Measurements from ENCODE around the gene ADAMTS6.
"Not testable (repeated sequence)": the region's sequence is repeated elsewhere in the genome, so short reads cannot be mapped to it uniquely, and the experiment has no call there.

ADAMTS6 gene

DNA sequence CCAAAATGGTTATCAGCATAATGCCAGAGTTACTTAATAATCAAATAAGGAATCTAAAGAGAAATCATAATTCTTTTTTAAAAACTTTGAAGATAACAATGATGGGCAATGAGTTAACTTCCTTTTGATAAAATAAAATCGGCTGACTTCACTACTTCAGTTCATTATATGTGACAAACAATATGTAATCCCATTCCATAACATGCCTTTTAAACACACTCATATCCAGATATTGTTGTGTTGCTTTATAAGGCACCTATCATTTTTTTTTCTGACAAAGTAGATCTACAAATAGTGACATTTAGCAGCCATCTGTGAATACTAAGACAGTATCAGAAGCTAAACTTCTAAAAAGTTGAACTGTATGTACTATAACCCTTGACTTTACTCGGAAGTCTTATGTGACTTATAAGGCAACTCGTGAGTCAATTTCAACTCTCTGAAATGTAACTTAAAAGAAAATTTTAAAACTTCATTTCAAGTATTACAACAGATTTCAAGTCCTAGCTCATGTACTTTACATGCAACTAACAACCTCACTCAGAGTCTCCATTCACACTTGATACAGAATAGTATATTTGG is 7.5 kb downstream of the ADAMTS6 start:
- no peak for FAIRE-seq

DNA sequence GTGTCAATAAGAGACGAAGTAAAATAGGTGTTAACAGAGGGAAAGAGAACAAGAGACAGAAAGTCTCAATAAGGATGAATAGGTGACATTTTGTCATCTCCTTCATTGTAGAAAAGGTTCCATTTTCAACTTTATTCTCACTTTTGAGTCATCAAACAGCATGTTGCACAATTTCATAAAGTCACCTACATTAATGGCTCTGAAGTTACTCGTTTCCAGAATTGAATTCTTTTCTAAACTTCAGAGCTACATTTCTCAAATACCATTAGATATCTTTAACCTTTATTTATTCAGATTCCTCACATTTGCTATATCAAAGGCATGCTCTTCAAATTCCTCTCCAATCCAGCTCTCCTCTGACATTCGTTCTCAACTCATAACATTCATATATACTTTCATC is 13.1 kb downstream of the ADAMTS6 start:
- FAIRE-seq: no peak

DNA sequence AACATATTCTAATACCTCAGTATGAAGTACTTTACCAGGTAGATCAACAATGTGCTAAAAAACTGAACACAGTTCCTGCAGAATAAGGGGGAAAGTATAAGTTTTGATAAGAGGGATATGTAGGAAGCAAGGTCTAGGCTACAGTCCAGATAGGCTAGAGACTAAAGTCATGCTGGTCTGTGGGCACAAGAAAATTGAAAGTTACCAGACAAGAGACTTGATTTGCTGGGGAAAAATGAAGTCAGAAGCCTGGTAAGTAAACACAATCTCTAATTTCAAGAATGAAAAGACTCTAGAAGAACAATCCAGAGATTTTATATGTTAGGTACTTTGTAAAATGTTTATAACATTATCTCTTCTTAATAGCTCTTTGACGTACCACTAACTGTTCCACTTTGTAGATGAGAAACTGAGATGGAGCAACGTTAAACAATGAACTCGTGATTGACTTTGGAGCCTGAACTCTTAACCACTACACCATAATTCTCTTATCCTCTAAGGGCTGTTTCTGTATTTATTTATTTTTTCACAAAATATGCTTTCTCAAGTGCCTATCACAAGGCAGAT is 19.5 kb downstream of the ADAMTS6 start:
- FAIRE-seq: no peak

DNA sequence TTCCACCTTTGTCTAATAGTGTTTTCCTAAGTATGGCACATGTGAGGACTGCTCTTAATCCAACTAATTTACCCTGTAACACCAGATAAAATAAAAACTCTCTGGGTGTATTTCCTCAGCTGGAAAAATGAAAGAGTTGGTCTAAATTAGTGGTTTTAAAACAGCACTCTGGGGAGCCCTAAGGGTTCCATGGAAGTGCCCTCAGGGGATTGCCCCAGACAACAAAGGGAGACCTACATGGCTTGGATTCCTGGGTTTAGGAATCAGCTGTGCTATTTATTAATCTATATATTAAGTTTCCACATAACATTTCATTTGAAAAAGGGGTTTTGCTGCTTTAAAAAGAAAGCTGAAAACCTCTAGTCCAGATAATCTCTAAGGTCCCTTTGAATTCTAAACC is 20.2 kb downstream of the ADAMTS6 start:
- no peak for FAIRE-seq

DNA sequence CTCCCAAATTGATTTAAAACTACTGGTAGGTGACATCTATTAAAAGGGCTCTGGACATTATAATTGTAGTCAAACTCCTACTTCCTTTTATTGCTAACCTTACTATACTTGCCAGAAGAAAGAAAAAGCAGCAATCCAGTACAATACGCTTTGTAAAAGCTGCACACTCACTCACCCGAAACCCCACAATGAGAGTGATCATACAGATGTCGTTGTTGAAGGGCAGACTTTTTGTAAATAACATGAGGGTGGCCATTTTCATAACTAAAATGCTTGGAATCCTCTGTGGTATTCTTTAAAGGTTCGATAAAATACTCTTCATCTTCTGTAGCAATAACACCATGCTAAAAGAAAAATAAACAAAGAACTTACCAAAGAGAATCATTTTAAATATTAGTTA is 21.7 kb downstream of the ADAMTS6 start:
- FAIRE-seq: no peak

DNA sequence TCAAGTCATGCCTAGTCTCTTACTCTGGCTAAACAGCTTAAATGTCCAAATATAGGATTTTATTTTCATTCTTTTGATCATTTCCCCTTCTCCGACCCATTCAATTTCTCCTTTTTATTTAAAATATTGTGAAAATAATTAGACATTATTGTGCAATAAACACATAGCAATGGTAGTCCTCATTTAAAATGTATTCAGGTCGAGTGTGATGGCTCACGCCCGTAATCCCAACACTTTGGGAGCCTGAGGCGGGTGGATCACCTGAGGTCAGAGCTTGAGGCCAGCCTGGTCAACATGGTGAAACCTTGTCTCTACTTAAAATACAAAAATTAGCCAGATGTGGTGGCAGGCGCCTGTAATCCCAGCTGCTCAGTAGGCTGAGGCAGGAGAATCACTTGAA is 26.7 kb downstream of the ADAMTS6 start:
- no peak for FAIRE-seq

DNA sequence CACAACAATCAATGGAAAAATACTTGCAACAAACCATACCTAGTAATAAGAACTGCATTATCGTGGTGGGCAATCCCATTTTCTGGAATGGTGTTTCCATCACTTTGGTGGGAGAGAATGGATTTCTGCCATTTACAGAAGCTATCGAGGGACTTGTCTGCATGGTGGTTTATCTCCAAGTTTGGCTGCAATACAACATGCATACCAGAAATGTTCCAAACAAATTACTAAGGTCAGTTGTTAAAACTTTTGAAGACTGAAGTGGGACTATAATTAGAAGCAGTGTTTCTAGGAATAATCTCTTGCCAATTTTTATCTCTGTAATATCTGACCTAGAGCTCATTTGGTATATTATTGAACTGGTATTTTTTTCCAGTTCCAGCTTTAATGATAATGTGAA is 30.3 kb downstream of the ADAMTS6 start:
- FAIRE-seq: no peak

DNA sequence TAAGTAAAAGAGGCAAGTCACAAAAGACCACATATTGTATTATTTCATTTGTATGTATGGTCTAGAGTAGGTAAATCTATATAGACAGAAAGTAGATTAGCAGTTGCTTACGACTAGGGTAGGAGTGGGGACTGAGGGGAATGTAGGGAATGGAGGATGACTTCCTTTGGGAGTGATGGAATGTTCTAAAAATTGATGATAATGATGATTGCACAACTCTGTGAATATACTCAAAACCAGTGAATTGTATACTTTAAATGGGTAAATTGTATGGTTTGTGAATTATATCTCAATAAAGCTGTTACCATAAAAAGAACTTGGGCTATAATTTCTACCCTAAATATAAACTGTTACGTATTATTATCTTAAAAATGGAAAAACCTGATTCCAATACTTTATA is 35.0 kb downstream of the ADAMTS6 start:
- no peak for FAIRE-seq

DNA sequence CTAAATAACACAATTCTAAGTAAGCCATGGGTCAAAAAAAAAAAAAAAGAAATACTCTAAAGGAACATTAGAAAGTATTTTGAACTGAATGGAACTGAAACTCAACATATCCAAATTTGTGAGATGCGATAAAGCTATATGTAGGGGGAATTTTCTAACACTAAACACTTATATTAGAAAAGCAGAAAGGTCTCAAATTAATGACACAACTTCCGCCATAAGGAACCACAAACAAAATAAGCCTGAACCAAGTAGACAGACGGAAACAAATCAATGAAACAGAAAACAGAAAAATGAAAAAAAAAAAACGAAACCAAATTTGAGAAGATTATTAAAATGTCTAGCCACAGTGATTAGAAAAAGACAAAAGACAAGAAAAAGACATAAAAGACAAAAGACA is 39.9 kb downstream of the ADAMTS6 start:
- no peak for FAIRE-seq

DNA sequence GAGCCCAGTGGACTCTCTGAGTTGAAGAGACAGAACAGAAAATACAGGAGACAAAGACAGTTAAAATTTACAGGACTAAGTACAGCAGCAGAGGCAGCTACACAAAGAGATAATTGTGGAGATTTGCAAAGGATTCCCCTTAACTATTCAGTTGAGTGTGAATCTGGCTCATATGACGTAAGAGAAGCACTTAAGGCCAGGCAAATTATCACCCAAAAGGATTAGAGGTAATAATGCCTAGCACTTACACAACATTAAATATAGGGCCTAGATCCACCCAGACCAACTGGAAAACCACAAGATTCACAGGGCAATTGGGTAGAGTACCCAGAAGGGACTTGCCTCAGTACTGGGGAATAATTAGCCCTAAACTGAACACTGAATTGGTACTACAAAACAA is 41.3 kb downstream of the ADAMTS6 start:
- no peak for FAIRE-seq

DNA sequence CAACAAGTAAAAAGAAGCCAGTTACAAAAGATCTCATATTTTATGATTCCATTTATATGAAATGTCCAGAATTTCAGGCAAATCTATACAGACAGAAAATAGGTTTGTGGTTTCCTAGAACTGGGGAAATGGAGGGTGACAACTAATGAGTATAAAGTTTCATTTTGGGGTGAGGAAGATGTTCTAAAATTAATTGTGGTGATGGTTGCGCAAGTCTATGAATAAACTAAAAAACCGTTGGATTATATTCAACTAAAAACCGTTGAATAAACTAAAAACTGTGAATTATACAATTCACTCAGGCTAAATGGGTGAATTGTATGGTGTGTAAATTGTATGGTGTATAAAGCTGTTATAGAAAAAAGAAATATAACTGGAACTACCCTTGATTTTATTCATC is 47.6 kb downstream of the ADAMTS6 start:
- no peak for FAIRE-seq

DNA sequence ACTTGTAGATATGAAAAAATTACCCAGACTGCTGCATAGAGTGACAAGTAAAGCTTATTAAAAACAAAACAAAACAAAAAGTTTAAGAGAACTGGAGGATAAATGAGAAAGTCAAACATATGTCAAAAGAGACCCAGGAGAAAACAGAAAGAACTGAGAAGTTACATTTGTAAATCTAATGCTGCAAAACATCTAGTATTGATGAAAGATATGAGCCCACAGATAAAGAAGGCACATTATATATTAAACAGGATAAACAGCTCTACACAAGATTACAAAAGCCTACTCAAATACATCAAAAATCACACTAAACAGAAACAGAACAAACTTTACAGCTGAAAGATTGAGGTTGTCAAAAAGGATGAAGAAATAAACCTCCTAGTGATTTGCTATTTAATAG is 55.1 kb downstream of the ADAMTS6 start:
- no peak for FAIRE-seq

DNA sequence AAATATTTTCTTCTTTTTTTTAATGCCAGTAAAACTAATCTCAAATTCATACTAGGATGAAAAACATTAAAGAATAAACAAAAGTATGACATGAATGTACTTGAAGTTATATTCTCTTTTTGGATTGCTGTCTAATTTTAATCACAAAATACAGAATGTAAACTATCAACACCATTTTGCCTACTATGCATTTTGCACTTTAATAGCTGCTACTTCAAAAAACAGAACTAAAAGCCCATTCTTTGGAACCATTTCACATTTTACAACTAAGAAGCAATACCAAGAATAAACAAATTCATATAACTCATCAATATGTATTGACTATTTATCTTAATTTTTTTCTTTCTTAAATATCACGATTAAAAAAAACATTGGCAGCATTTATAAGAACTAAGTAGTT is 58.1 kb downstream of the ADAMTS6 start:
- no peak for FAIRE-seq

DNA sequence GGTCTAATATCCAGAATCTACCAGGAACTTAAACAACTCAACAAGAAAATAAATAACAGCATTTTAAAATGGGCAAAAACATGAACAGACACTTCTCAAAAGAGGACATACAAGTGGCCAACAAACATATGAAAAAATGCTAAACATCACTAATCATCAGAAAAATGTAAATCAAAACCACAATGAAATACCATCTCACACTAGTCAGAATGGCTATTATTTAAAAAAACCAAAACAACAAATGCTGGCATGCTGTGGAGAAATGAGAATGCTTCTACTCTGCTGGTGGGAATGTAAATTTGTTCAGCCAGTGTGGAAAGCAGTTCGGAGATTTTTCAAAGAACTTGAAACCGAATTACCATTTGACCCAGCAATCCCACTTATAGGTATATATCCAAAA is 63.1 kb downstream of the ADAMTS6 start:
- no peak for FAIRE-seq

DNA sequence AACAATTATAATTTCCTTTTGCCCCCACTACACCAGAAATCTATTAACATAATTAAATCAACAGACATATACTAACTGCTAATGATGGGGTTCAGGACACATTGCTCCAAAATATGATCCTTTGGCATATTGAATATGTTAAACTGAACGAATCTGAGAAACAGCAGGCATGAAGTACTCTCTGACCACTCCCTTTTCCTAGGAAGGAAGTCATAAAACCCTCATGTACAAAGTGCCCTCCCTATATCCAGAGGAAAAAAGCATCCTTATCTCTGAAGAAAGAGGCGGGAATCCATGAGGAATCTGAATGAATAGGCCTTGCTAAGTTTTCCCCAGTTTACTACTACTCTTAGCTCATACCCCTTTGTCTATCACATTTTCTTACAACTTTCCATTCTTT is 67.9 kb downstream of the ADAMTS6 start:
- FAIRE-seq: no peak

DNA sequence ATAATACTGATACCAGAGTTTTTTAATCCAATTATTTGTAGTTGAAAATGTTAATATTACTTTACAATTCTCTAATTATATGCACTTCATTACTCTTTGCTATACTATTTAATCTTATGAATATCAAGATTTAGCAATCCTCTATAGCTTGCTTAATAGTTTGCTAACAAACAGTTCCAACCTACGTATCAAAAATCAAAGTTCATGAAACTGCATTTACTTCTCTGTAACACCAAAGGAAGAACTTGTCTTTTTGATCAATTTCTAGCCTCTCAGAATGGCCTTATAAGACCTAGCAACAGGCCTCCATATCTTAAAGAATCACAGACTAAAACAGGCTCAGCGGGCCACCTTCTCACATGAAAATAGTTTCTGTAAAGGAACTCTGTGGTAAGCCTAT is 68.9 kb downstream of the ADAMTS6 start:
- no peak for FAIRE-seq

DNA sequence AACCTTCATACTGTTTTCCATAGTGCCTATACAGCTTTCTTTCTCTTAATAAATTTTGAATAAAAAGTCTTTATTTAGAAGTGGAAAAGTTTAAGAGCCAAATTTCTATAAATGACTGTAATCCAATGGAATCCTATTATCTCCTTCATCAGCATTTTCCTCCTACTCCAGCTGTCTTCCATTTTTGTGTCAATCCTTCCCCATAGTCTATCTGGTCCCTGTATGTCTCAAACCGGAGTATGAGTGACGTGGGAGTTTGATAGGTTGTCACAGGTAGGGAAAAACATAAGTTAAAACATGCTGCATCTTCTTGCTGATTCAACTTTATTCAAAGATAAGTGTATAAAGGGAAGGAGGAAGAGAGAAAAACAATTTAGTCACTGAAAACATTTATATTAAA is 70.4 kb downstream of the ADAMTS6 start:
- FAIRE-seq: no peak

DNA sequence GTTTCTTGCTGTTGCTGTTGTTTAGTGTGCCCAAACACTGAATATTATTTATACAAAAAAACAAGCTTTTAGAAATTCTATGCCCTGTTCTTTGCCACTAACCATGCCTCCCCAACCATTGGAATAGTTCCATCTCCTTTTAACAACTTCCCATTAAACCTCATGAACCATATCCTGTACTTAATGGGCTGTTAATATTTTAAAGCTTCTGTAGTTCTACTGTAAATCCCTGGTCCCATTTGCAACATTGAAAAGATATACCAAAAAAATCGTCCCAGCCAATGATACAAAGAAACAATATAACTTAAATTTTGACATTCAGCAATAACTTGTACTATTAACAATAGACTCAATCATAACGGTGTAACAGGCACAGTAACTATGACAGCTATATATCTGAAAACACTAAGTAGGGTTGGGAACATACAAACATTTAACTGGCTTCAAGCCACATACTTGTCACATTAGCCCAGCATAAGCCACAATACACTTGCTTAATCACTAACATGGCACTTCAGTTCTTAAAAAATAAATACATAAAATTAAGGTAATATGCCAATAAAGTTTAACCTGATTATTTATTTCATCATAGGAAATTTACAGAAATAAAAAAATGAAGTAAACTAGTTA is 86.1 kb downstream of the ADAMTS6 start:
- no peak for FAIRE-seq

DNA sequence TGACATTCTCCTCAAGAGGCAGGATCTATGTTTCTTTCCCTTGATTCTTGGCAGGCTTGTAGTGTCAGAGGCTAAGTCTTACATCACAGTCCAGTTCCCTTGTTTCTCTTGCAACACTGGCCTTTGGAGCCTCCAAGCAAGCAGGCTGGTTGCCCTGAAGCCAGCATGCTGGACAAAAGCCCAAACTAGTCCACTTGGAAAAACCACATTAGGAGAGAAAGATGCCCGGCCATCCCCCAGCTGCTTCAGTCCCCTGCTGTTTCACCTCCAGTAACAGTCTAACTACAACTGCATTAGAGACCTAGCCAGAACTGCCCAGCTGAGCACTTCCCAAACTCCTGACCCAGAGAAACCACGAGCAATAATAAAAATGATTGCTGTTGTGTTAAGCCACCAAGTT is 87.6 kb downstream of the ADAMTS6 start:
- FAIRE-seq: no peak

DNA sequence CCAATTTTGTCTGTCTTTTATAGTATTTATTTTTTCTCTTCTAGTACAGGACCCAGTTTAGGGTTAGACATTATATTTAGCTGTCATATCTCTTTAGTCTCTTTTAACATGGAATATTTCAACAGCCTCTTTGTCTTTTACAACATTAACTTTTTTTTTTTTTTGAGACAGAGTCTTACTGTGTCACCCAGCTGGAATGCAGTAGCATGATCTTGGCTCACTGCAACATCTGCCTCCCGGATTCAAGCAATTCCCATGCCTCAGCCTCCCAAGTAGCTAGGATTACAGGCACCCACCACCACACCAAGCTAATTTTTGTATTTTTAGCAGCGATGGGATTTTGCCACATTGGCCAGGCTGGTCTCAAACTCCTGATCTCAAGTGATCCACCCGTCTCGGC is 90.1 kb downstream of the ADAMTS6 start:
- no peak for FAIRE-seq

DNA sequence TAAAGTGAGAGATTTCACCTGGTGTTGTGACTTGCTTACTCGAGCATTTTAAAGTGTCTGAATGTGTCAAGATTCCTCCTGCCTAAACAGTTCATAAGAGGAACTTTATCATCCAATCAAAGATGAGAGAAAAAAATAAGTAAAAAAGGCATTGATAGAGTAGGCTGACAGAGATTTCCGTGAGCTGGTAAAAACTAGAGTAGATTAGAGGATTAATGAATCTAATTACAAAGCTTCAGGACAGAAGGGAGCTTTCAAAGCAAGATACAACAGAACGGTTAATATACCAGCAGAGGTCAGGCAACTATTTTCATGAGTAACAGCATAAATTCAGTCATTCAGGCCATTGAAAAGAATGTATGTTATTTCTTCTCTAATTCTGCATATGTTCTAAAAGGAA is 91.5 kb downstream of the ADAMTS6 start:
- no peak for FAIRE-seq

DNA sequence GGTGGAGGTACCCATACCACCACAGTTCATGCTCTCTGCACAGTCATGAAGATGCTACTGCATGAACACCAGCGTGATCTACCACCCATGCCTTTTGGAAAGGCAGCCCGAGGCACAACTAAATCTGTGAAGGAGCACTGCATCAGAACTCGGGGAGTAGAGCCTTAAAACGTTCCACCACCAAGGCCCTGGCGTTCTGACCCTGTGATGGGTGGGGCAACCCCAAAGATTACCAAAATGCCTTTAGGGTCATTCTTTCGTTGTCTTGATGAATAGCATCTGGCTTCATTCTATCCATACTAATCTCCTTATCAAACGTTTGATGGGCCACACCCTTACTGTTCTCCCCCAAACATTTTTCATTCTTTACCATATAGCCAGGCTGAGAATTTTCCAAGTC is 97.9 kb downstream of the ADAMTS6 start:
- no peak for FAIRE-seq

DNA sequence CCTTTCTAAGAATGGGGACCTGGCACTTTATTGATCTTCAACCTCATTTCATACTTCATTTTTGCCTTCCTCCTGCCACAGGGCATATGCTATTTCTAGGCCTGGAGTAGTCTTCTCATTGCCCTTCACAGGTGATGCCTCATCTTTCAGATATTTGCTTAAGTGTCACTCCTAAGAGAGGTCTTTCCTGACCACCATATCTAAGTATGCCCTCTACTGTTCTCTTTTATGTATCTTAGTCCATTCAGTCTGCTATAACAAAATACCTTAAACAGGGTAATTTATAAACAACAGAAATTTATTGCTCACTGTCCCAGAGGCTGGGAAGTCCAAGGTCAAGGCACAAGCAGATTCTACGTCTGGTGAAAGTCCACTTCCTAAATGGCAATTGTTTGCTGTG is 99.1 kb downstream of the ADAMTS6 start:
- no peak for FAIRE-seq

DNA sequence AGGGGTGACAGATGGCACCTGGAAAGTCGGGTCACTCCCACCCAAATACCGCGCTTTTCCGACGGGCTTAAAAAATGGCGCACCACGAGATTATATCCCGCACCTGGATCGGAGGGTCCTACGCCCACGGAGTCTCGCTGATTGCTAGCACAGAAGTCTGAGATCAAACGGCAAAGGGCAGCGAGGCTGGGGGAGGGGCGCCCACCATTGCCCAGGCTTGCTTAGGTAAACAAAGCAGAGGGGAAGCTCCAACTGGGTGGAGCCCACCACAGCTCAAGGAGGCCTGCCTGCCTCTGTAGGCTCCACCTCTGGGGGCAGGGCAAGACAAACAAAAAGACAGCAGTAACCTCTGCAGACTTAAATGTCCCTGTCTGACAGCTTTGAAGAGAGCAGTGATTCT is 111.2 kb downstream of the ADAMTS6 start:
- not testable (repeated sequence) for FAIRE-seq

DNA sequence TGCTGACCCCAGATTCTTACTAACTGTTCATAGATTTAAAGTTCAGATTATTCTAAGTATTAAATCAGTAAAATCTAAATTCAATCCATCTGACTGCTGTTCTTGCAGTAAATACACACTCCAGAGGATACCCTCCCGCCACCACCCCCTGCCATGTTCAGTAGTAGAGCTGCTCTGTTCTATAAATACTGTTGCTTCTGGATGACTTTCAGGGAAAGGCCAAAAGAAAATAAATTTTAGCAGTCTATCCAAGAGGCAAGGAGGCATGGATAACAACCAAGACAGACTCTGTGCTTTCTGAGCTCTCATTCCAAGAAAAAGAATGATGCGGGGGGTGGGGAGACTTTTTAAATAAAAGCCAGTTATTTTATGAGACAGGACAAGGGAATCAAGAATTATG is 115.1 kb downstream of the ADAMTS6 start:
- FAIRE-seq: no peak

All from endometrium (tissue), 2 donors.